Measurements from ENCODE around the gene LRRC47.

LRRC47 gene

GRCh38 chr1:3776231-3776961 lies 19.9 kb downstream of the LRRC47 start:
- no peak overlapping the region for H3K4me3 Mint-ChIP-seq
- DNase-seq, result no peak
- no peaks in the 10 kb centered on the region for H3K27me3 Mint-ChIP-seq (ENCODE audit: low read depth, poor library complexity)
- no peak overlapping the region for H3K27ac Mint-ChIP-seq
- TF ChIP-seq CTCF (IDR thresholded peaks at IDR 0.05), result no peak
- peaks cover 19% of the 10 kb centered on the region for H3K36me3 Mint-ChIP-seq (ENCODE audit: low read depth)
- H3K4me1 Mint-ChIP-seq, result peaks cover 37% of the 10 kb centered on the region
- H3K9me3 Mint-ChIP-seq, result no peaks in the 10 kb centered on the region

GRCh38 chr1:3775490-3776230 lies 20.6 kb downstream of the LRRC47 start:
- peaks cover 12% of the 10 kb centered on the region for H3K36me3 Mint-ChIP-seq (ENCODE audit: low read depth)
- peak overlapping the region; percentile 42 for H3K4me3 Mint-ChIP-seq
- peaks cover 6% of the 10 kb centered on the region for H3K27me3 Mint-ChIP-seq (ENCODE audit: low read depth, poor library complexity)
- H3K27ac Mint-ChIP-seq, result no peak overlapping the region
- peak; percentile 79 for DNase-seq
- H3K9me3 Mint-ChIP-seq, result no peaks in the 10 kb centered on the region
- H3K4me1 Mint-ChIP-seq, result peaks cover 44% of the 10 kb centered on the region
- TF ChIP-seq CTCF (IDR thresholded peaks at IDR 0.05), result peak; percentile 35

- Mint-ChIP-seq H3K27me3 (ENCODE audit: low read depth, poor library complexity) (peaks cover 6% of the 10 kb centered on the region), H3K9me3 (no peaks in the 10 kb centered on the region), H3K36me3 (ENCODE audit: low read depth) (peaks cover 5% of the 10 kb centered on the region), H3K4me3 (peak overlapping the region; percentile 52), H3K4me1 (peaks cover 47% of the 10 kb centered on the region), H3K27ac (no peak overlapping the region)
- DNase-seq, result no peak
- TF ChIP-seq CTCF (IDR thresholded peaks at IDR 0.05), result no peak
Observed at GRCh38 chr1:3774946-3775489, 21.3 kb downstream of the LRRC47 start.

GRCh38 chr1:3774276-3774945 lies 21.9 kb downstream of the LRRC47 start:
- TF ChIP-seq CTCF (IDR thresholded peaks at IDR 0.05), result no peak
- Mint-ChIP-seq H3K4me3 (no peak overlapping the region), H3K27ac (no peak overlapping the region), H3K9me3 (no peaks in the 10 kb centered on the region), H3K27me3 (ENCODE audit: low read depth, poor library complexity) (peaks cover 6% of the 10 kb centered on the region), H3K36me3 (ENCODE audit: low read depth) (no peaks in the 10 kb centered on the region), H3K4me1 (peaks cover 47% of the 10 kb centered on the region)
- DNase-seq, result no peak

GRCh38 chr1:3773572-3774275 lies 22.6 kb downstream of the LRRC47 start:
- Mint-ChIP-seq H3K9me3 (no peaks in the 10 kb centered on the region), H3K27ac (no peak overlapping the region), H3K4me1 (peaks cover 47% of the 10 kb centered on the region), H3K27me3 (ENCODE audit: low read depth, poor library complexity) (peaks cover 6% of the 10 kb centered on the region), H3K36me3 (ENCODE audit: low read depth) (no peaks in the 10 kb centered on the region), H3K4me3 (peak overlapping the region; percentile 62)
- TF ChIP-seq CTCF (IDR thresholded peaks at IDR 0.05), result no peak
- DNase-seq, result no peak

Data from nephron progenitor cell (in vitro differentiated cells).